Hepatocyte (in vitro differentiated cells): ENCODE measurements around the gene ANO9. TPM values are rescaled to one million over a fixed set of nuclear protein-coding genes. Genes with fewer than 3 reads are reported as not detected.

Experiments
- DNase-seq: peaks from one replicate; pipeline ENCODE4 v3.0.0-alpha.2; 2016; ENCODE audit warnings: low spot score
- H2AFZ ChIP-seq: fragments of 200-600 bp; sonication (generic); 2 replicates; pipeline ENCODE4 v1.6.0; 2016; ENCODE audit warnings: antibody characterized with exemption, mild to moderate bottlenecking
- H3K27ac ChIP-seq: fragments of 200-600 bp; sonication (generic); 2 replicates; pipeline ENCODE4 v1.5.1; 2016; ENCODE audit warnings: mild to moderate bottlenecking
- H3K27me3 ChIP-seq: fragments of 200-600 bp; sonication (generic); 2 replicates; pipeline ENCODE4 v1.6.1; 2016
- H3K36me3 ChIP-seq: fragments of 200-600 bp; sonication (generic); replicated peaks from 2 replicates; pipeline ENCODE4 v1.5.1; 2016; ENCODE audit warnings: low read depth; ENCODE audit not compliant: insufficient read depth
- H3K4me1 ChIP-seq: fragments of 200-600 bp; sonication (generic); 2 replicates; pipeline ENCODE4 v1.5.1; 2016; ENCODE audit warnings: mild to moderate bottlenecking, moderate library complexity; ENCODE audit not compliant: insufficient read depth
- H3K4me2 ChIP-seq: fragments of 200-600 bp; sonication (generic); 2 replicates; pipeline ENCODE4 v1.6.0; 2016
- H3K4me3 ChIP-seq: fragments of 200-600 bp; sonication (generic); 2 replicates; pipeline ENCODE4 v1.5.1; 2016; ENCODE audit warnings: mild to moderate bottlenecking
- H3K79me2 ChIP-seq: fragments of 200-600 bp; sonication (generic); 2 replicates; pipeline ENCODE4 v1.6.0; 2017; ENCODE audit warnings: mild to moderate bottlenecking
- H3K9me2 ChIP-seq: fragments of 200-600 bp; sonication (generic); replicated peaks from 2 replicates; pipeline ENCODE4 v1.6.0; 2017; ENCODE audit warnings: mild to moderate bottlenecking; ENCODE audit not compliant: insufficient read depth
- H3K9me3 ChIP-seq: fragments of 200-600 bp; sonication (generic); 2 replicates; pipeline ENCODE4 v1.5.1; 2016; ENCODE audit warnings: low read depth, mild to moderate bottlenecking
- H4K20me1 ChIP-seq: fragments of 200-600 bp; sonication (generic); 2 replicates; pipeline ENCODE4 v1.6.0; 2016; ENCODE audit warnings: mild to moderate bottlenecking; ENCODE audit not compliant: insufficient read depth, poor library complexity, severe bottlenecking
- CTCF ChIP-seq: fragments of 200-600 bp; sonication (generic); IDR thresholded peaks from 2 replicates; pipeline ENCODE4 v1.5.1; 2016; ENCODE audit warnings: antibody characterized with exemption, mild to moderate bottlenecking; ENCODE audit not compliant: poor library complexity
- EZH2 ChIP-seq: fragments of 200-600 bp; sonication (generic); IDR thresholded peaks from 2 replicates; pipeline ENCODE4 v1.6.1; 2016; ENCODE audit warnings: antibody characterized with exemption, mild to moderate bottlenecking, borderline replicate concordance
- EZH2phosphoT487 ChIP-seq: fragments of 200-600 bp; sonication (generic); IDR thresholded peaks from one replicate; pipeline ENCODE4 v1.6.1; 2018; ENCODE audit warnings: antibody characterized with exemption, mild to moderate bottlenecking, low read depth, moderate library complexity; ENCODE audit not compliant: unreplicated experiment, severe bottlenecking
- WGBS: methylation state at CpG from one replicate; pipeline ENCODE4 v1.1.6; 2016; ENCODE audit warnings: low lambda C conversion rate; ENCODE audit errors: missing lambda C conversion rate; 5-methylcytosine and 5-hydroxymethylcytosine counted together
- polyA plus RNA-seq: library from polyadenylated mRNA; unstranded; fragments of >200 nt; fragmentation: Nextera tagmentation; extraction: Ambion mirVana; gene quantifications from 2 replicates; pipeline ENCODE4 v1.2.1, GENCODE V29; 2016
- total RNA-seq: library from RNA; depleted of rRNA; stranded (reverse); fragments of >200 nt; gene quantifications from 2 replicates; pipeline ENCODE4 v1.2.3, GENCODE V29; 2014

The ANO9 gene
- total and polyA plus RNA-seq, 2 experiments from 2014 or later = 21.2 to 35.7 TPM

GRCh38 chr11:387193-387793 lies 54.5 kb downstream of the ANO9 start:
- Histone ChIP-seq H2AFZ (no peak overlapping the region), H3K27ac (no peak overlapping the region), H3K27me3 (no peaks in the 10 kb centered on the region), H3K4me1 (no peaks in the 10 kb centered on the region), H3K36me3 (no peaks in the 10 kb centered on the region), H3K4me2 (no peak overlapping the region), H3K9me2 (no peaks in the 10 kb centered on the region), H3K79me2 (no peaks in the 10 kb centered on the region), H3K9me3 (no peaks in the 10 kb centered on the region), H3K4me3 (no peak overlapping the region), H4K20me1 (no peaks in the 10 kb centered on the region)
- 83% methylated on average over 4 of the region's 4 CpGs for WGBS
- DNase-seq = no peak
- TF ChIP-seq EZH2 (no peak), CTCF (no peak), EZH2phosphoT487 (no peak)

GRCh38 chr11:386483-386882 lies 55.3 kb downstream of the ANO9 start:
- Histone ChIP-seq H3K79me2 (no peaks in the 10 kb centered on the region), H3K36me3 (no peaks in the 10 kb centered on the region), H3K9me2 (no peaks in the 10 kb centered on the region), H3K27ac (no peak overlapping the region), H4K20me1 (no peaks in the 10 kb centered on the region), H3K4me1 (no peaks in the 10 kb centered on the region), H3K4me2 (no peak overlapping the region), H3K4me3 (no peak overlapping the region), H3K27me3 (no peaks in the 10 kb centered on the region), H2AFZ (no peak overlapping the region), H3K9me3 (no peaks in the 10 kb centered on the region)
- WGBS = 92% methylated on average over 6 of the region's 6 CpGs
- TF ChIP-seq EZH2phosphoT487 (no peak), EZH2 (no peak), CTCF (no peak)
- no peak for DNase-seq

GRCh38 chr11:385594-386351 lies 56.0 kb downstream of the ANO9 start:
- Histone ChIP-seq H3K4me2 (no peak overlapping the region), H3K4me3 (no peak overlapping the region), H3K27me3 (no peaks in the 10 kb centered on the region), H3K36me3 (no peaks in the 10 kb centered on the region), H3K79me2 (no peaks in the 10 kb centered on the region), H2AFZ (no peak overlapping the region), H4K20me1 (no peaks in the 10 kb centered on the region), H3K9me2 (no peaks in the 10 kb centered on the region), H3K4me1 (no peaks in the 10 kb centered on the region), H3K9me3 (no peaks in the 10 kb centered on the region), H3K27ac (no peak overlapping the region)
- DNase-seq = no peak
- WGBS = 93% methylated on average over 18 of the region's 19 CpGs
- no peak for TF ChIP-seq EZH2
- no peak for TF ChIP-seq EZH2phosphoT487
- TF ChIP-seq CTCF = no peak
